ENCODE data around the gene ADAMTSL3. TPM values are rescaled to one million over a fixed set of nuclear protein-coding genes. Genes with fewer than 3 reads are reported as not detected.

Gene ADAMTSL3
- total RNA-seq, 5 donors from 2014 or later (not counting 1 experiment from before 2014, with no cell fraction given): 0.07 to 0.15 (median 0.12) TPM; not detected in 1

DNA sequence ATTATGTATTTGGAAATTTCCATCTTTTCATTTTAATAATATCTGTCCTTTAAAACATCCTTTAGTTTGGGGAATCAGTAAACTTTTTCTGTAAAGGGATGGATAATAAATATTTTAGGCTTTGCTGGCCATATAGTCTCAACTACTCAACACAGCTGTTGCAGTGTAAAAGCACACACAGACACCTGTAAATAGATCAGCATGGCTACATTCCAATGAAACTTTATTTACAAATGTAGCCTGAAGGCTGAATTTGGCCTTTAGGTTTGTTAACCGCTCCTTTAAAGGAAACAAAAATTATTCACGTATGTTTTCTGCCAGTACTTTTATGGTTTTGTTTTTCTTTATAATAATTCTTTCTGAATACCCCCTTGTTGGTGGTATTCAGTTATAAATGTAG, 184.8 kb downstream of the ADAMTSL3 start:
- peaks cover 0 to 6% (median 0%) of the 10 kb centered on the region in 3 donors for H3K9me3 Mint-ChIP-seq
- H3K27ac Mint-ChIP-seq: no peak overlapping the region
- no peaks in the 10 kb centered on the region for H3K27me3 ChIP-seq (replicated peaks in 1 of 2; ENCODE audit: control insufficient read depth in 2 of 2, extremely low read depth in 1 of 2, insufficient read depth in 2 of 2, low read length in 1 of 2)
- POLR2A ChIA-PET: no interaction called here
- no peak for ATAC-seq (replicated peaks in 1 of 4)
- no peak overlapping the region for H3K27ac ChIP-seq (ENCODE audit: low read length)
- CTCF ChIA-PET: no interaction called here
- peaks cover 0 to 6% of the 10 kb centered on the region in 2 donors for H3K27me3 Mint-ChIP-seq
- H3K4me3 Mint-ChIP-seq: no peak overlapping the region
- H3K36me3 ChIP-seq (ENCODE audit: control insufficient read depth in 2 of 2, extremely low read depth in 1 of 2, insufficient read depth in 1 of 2, low read length in 1 of 2): no peaks in the 10 kb centered on the region
- H3K9me3 ChIP-seq: no peaks in the 10 kb centered on the region
- no peaks in the 10 kb centered on the region for H3K4me1 Mint-ChIP-seq
- no peaks in the 10 kb centered on the region for H3K36me3 Mint-ChIP-seq
- no peak overlapping the region for H3K4me3 ChIP-seq (ENCODE audit: control insufficient read depth in 1 of 2, extremely low read depth in 1 of 2, low read length in 1 of 2)
- no CpG with 5 or more reads among the region's 2 CpGs for WGBS (ENCODE audit: insufficient coverage)
- no peak for DNase-seq
- no peaks in the 10 kb centered on the region for H3K4me1 ChIP-seq (ENCODE audit: control insufficient read depth in 1 of 2, extremely low read depth in 1 of 2, insufficient read depth in 2 of 2, low read length in 2 of 2)

DNA sequence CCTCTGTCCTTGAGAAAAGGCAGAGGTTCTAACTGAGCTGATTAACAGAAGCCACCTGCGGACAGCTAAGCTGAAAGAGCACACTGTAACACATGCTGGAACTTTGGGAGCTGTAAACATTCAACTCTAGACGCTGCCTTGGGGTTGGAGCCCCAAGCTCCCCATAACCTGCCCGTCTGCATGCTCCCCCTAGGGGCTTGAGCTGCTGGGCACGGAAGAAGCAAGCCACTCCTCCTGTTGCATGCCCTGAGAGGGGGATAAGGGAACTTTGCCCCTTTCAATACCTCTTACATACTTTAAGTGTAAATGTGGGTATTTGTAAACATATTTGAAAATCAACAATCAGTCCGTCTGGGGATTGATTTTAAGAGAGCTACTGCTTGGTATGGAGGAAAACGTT, 188.4 kb downstream of the ADAMTSL3 start:
- Histone ChIP-seq H3K4me1 (ENCODE audit: control insufficient read depth in 1 of 2, extremely low read depth in 1 of 2, insufficient read depth in 2 of 2, low read length in 2 of 2) (no peaks in the 10 kb centered on the region), H3K4me3 (ENCODE audit: control insufficient read depth in 1 of 2, extremely low read depth in 1 of 2, low read length in 1 of 2) (no peak overlapping the region), H3K27ac (ENCODE audit: low read length) (no peak overlapping the region), H3K27me3 (replicated peaks in 1 of 2; ENCODE audit: control insufficient read depth in 2 of 2, extremely low read depth in 1 of 2, insufficient read depth in 2 of 2, low read length in 1 of 2) (no peaks in the 10 kb centered on the region), H3K9me3 (no peaks in the 10 kb centered on the region), H3K36me3 (ENCODE audit: control insufficient read depth in 2 of 2, extremely low read depth in 1 of 2, insufficient read depth in 1 of 2, low read length in 1 of 2) (no peaks in the 10 kb centered on the region)
- H3K4me3 Mint-ChIP-seq: no peak overlapping the region
- H3K9me3 Mint-ChIP-seq: peaks cover 0 to 6% (median 0%) of the 10 kb centered on the region in 3 donors
- peaks cover 0 to 9% of the 10 kb centered on the region in 2 donors for H3K27me3 Mint-ChIP-seq
- H3K27ac Mint-ChIP-seq: no peak overlapping the region
- H3K4me1 Mint-ChIP-seq: no peaks in the 10 kb centered on the region
- 57% methylated on average over 3 of the region's 6 CpGs for WGBS (ENCODE audit: insufficient coverage)
- H3K36me3 Mint-ChIP-seq: no peaks in the 10 kb centered on the region
- ATAC-seq (replicated peaks in 1 of 4) (no peak), DNase-seq (no peak)
- POLR2A ChIA-PET: no interaction called here
- CTCF ChIA-PET: no interaction called here

DNA sequence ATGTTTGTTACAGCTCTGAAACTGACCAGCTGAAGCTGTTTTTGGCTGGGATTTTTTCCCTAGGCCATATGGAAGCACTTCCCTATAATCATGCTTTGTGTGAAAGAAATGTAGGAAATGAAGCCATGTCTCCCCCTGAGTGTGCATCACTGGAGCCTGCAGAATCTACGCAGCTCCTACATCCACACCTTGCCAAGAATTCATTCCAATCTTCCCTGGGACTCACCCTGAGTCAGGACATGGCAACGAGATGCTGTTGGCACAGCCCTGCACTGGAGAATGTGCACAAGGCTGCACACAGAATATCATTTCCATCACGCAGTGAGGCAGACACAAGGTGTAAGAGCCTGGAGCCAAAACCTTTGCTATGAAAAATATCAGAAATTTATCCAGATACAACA, 189.5 kb downstream of the ADAMTSL3 start:
- ChIA-PET POLR2A (no interaction called here), CTCF (no interaction called here)
- peaks cover 0 to 10% of the 10 kb centered on the region in 2 donors for H3K27me3 Mint-ChIP-seq
- DNase-seq: no peak
- peaks cover 0 to 6% (median 0%) of the 10 kb centered on the region in 3 donors for H3K9me3 Mint-ChIP-seq
- Histone ChIP-seq H3K4me1 (ENCODE audit: control insufficient read depth in 1 of 2, extremely low read depth in 1 of 2, insufficient read depth in 2 of 2, low read length in 2 of 2) (no peaks in the 10 kb centered on the region), H3K27me3 (replicated peaks in 1 of 2; ENCODE audit: control insufficient read depth in 2 of 2, extremely low read depth in 1 of 2, insufficient read depth in 2 of 2, low read length in 1 of 2) (no peaks in the 10 kb centered on the region), H3K36me3 (ENCODE audit: control insufficient read depth in 2 of 2, extremely low read depth in 1 of 2, insufficient read depth in 1 of 2, low read length in 1 of 2) (no peaks in the 10 kb centered on the region), H3K9me3 (no peaks in the 10 kb centered on the region), H3K4me3 (ENCODE audit: control insufficient read depth in 1 of 2, extremely low read depth in 1 of 2, low read length in 1 of 2) (no peak overlapping the region), H3K27ac (ENCODE audit: low read length) (no peak overlapping the region)
- no peaks in the 10 kb centered on the region for H3K36me3 Mint-ChIP-seq
- ATAC-seq (replicated peaks in 1 of 4): no peak
- no peaks in the 10 kb centered on the region for H3K4me1 Mint-ChIP-seq
- H3K27ac Mint-ChIP-seq: no peak overlapping the region
- WGBS (ENCODE audit: insufficient coverage): 83% methylated on average over 2 of the region's 3 CpGs
- H3K4me3 Mint-ChIP-seq: no peak overlapping the region

DNA sequence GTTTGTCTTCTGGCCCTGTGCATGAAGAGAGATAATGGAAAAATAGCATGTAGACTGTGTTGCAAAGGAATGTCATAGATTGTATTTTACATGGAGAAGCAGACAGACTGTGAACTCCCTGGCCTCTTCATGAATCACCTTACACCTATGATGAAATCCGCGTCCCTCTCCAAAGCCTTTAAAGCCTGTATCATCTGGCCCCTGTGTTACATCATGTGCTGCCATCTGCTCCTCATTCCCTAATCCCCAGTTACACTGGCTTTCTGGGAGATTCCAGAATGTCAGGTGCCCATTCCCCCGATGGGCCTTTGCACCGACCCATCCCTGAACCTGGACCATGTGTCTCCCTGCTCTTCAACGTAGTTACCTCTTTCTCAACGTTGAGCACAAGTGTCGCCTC, 190.8 kb downstream of the ADAMTSL3 start:
- H3K9me3 Mint-ChIP-seq: peaks cover 0 to 3% (median 0%) of the 10 kb centered on the region in 3 donors
- no peak overlapping the region for H3K4me3 ChIP-seq (ENCODE audit: control insufficient read depth in 1 of 2, extremely low read depth in 1 of 2, low read length in 1 of 2)
- ATAC-seq (replicated peaks in 1 of 4) (no peak), DNase-seq (no peak)
- no peak overlapping the region for H3K27ac ChIP-seq (ENCODE audit: low read length)
- H3K4me1 Mint-ChIP-seq: no peaks in the 10 kb centered on the region
- H3K36me3 Mint-ChIP-seq: no peaks in the 10 kb centered on the region
- ChIA-PET CTCF (no interaction called here), POLR2A (no interaction called here)
- no peaks in the 10 kb centered on the region for H3K4me1 ChIP-seq (ENCODE audit: control insufficient read depth in 1 of 2, extremely low read depth in 1 of 2, insufficient read depth in 2 of 2, low read length in 2 of 2)
- no peak overlapping the region for H3K27ac Mint-ChIP-seq
- 97% methylated on average over 4 of the region's 7 CpGs for WGBS (ENCODE audit: insufficient coverage)
- peaks cover 0 to 8% of the 10 kb centered on the region in 2 donors for H3K27me3 Mint-ChIP-seq
- H3K4me3 Mint-ChIP-seq: no peak overlapping the region
- no peaks in the 10 kb centered on the region for H3K9me3 ChIP-seq
- no peaks in the 10 kb centered on the region for H3K27me3 ChIP-seq (replicated peaks in 1 of 2; ENCODE audit: control insufficient read depth in 2 of 2, extremely low read depth in 1 of 2, insufficient read depth in 2 of 2, low read length in 1 of 2)
- H3K36me3 ChIP-seq (ENCODE audit: control insufficient read depth in 2 of 2, extremely low read depth in 1 of 2, insufficient read depth in 1 of 2, low read length in 1 of 2): no peaks in the 10 kb centered on the region

DNA sequence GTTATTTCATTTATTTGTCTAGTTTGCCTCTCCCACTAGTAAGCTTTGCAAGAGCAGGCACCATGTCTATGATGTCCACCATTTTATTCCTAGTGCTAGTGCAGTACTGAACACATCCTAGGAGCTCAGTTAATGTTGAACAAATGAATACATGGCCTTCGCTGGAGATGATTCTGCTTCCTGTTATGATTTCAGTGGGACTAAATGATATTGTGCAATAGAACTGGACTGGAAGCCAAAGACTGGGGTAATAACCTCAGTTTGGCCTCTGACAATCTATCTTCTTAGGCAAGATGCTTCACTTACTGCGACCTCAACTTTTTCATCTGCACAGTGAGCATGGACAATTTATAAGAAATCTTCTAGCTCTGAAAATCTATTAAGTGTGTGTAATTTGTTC, 191.3 kb downstream of the ADAMTSL3 start:
- H3K27ac ChIP-seq (ENCODE audit: low read length): no peak overlapping the region
- ChIA-PET POLR2A (no interaction called here), CTCF (no interaction called here)

DNA sequence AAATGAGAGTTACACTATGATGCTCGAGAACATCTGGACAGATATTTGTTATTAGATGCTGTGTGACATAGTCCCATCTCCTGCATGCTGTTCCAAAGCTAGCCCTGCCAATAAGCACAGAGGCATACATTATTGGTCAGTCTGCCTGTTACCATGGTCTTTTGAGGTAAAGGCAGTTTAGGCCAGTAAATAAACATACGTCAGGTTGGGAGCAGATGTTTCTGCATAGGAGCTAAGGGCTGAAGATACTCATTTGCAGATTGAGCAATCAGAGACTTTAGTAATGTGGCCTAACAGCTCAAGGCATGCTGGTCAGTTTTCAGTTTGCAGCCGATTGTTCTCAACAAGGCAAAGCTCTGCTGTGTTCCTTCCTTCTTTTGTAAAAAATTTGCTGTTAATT, 192.9 kb downstream of the ADAMTSL3 start:
- no peak overlapping the region for H3K4me3 ChIP-seq (ENCODE audit: control insufficient read depth in 1 of 2, extremely low read depth in 1 of 2, low read length in 1 of 2)
- H3K27ac ChIP-seq (ENCODE audit: low read length): no peak overlapping the region
- no peak overlapping the region for H3K4me3 Mint-ChIP-seq
- no peak for ATAC-seq (replicated peaks in 1 of 4)
- H3K9me3 ChIP-seq: no peaks in the 10 kb centered on the region
- ChIA-PET POLR2A (no interaction called here), CTCF (no interaction called here)
- H3K36me3 Mint-ChIP-seq: no peaks in the 10 kb centered on the region
- H3K9me3 Mint-ChIP-seq: peaks cover 0 to 3% (median 0%) of the 10 kb centered on the region in 3 donors
- H3K27me3 Mint-ChIP-seq: peaks cover 0 to 12% of the 10 kb centered on the region in 2 donors
- H3K27me3 ChIP-seq (replicated peaks in 1 of 2; ENCODE audit: control insufficient read depth in 2 of 2, extremely low read depth in 1 of 2, insufficient read depth in 2 of 2, low read length in 1 of 2): no peaks in the 10 kb centered on the region
- no peaks in the 10 kb centered on the region for H3K4me1 ChIP-seq (ENCODE audit: control insufficient read depth in 1 of 2, extremely low read depth in 1 of 2, insufficient read depth in 2 of 2, low read length in 2 of 2)
- no peak for DNase-seq
- 90% methylated on average over 2 of the region's 3 CpGs for WGBS (ENCODE audit: insufficient coverage)
- no peaks in the 10 kb centered on the region for H3K4me1 Mint-ChIP-seq
- H3K27ac Mint-ChIP-seq: no peak overlapping the region
- no peaks in the 10 kb centered on the region for H3K36me3 ChIP-seq (ENCODE audit: control insufficient read depth in 2 of 2, extremely low read depth in 1 of 2, insufficient read depth in 1 of 2, low read length in 1 of 2)

More for the DNA sequence above, 191.3 kb downstream of the ADAMTSL3 start:
- peaks cover 0 to 12% of the 10 kb centered on the region in 2 donors for H3K27me3 Mint-ChIP-seq
- Histone ChIP-seq H3K36me3 (ENCODE audit: control insufficient read depth in 2 of 2, extremely low read depth in 1 of 2, insufficient read depth in 1 of 2, low read length in 1 of 2) (no peaks in the 10 kb centered on the region), H3K27me3 (replicated peaks in 1 of 2; ENCODE audit: control insufficient read depth in 2 of 2, extremely low read depth in 1 of 2, insufficient read depth in 2 of 2, low read length in 1 of 2) (no peaks in the 10 kb centered on the region), H3K4me3 (ENCODE audit: control insufficient read depth in 1 of 2, extremely low read depth in 1 of 2, low read length in 1 of 2) (no peak overlapping the region), H3K9me3 (no peaks in the 10 kb centered on the region), H3K4me1 (ENCODE audit: control insufficient read depth in 1 of 2, extremely low read depth in 1 of 2, insufficient read depth in 2 of 2, low read length in 2 of 2) (no peaks in the 10 kb centered on the region)
- no peaks in the 10 kb centered on the region for H3K4me1 Mint-ChIP-seq
- 80% methylated on average over 1 of the region's 2 CpGs for WGBS (ENCODE audit: insufficient coverage)
- no peak for DNase-seq
- no peak for ATAC-seq (replicated peaks in 1 of 4)
- H3K4me3 Mint-ChIP-seq: no peak overlapping the region
- H3K27ac Mint-ChIP-seq: no peak overlapping the region
- H3K9me3 Mint-ChIP-seq: peaks cover 0 to 3% (median 0%) of the 10 kb centered on the region in 3 donors
- no peaks in the 10 kb centered on the region for H3K36me3 Mint-ChIP-seq

Measured in T-cell (primary cell).